Epithelial cell of prostate (primary cell): Measurements from ENCODE around the gene RHBG.

Experiments
- DNase-seq: peaks from one replicate; pipeline ENCODE4 v3.0.0-alpha.2; 2011; ENCODE audit warnings: low read depth, low spot score
- H3K27ac ChIP-seq: fragments of 450-650 bp; 2 replicates; pipeline ENCODE4 v1.5.1; 2017; ENCODE audit warnings: mild to moderate bottlenecking

Gene RHBG

GRCh38 chr1:156384658-156385057 is 15.6 kb downstream of the RHBG start:
- no peak overlapping the region for H3K27ac ChIP-seq
- DNase-seq = no peak

GRCh38 chr1:156385534-156386031 is 16.6 kb downstream of the RHBG start:
- H3K27ac ChIP-seq = no peak overlapping the region
- DNase-seq = no peak

GRCh38 chr1:156386134-156386901 is 17.3 kb downstream of the RHBG start:
- no peak for DNase-seq
- no peak overlapping the region for H3K27ac ChIP-seq

GRCh38 chr1:156386949-156387869 is 18.2 kb downstream of the RHBG start:
- no peak overlapping the region for H3K27ac ChIP-seq
- DNase-seq = no peak

GRCh38 chr1:156387870-156388173 is 18.8 kb downstream of the RHBG start:
- DNase-seq = no peak
- no peak overlapping the region for H3K27ac ChIP-seq

- DNase-seq = no peak
- no peak overlapping the region for H3K27ac ChIP-seq
Observed at GRCh38 chr1:156388174-156389137, 19.4 kb downstream of the RHBG start.

- no peak for DNase-seq
Observed at GRCh38 chr1:156389311-156389710, 20.3 kb downstream of the RHBG start.

GRCh38 chr1:156390469-156391365 is 21.7 kb downstream of the RHBG start:
- H3K27ac ChIP-seq = no peak overlapping the region
- DNase-seq = no peak

More at GRCh38 chr1:156389311-156389710, 20.3 kb downstream of the RHBG start:
- H3K27ac ChIP-seq = no peak overlapping the region

GRCh38 chr1:156391366-156391677 is 22.3 kb downstream of the RHBG start:
- H3K27ac ChIP-seq = no peak overlapping the region
- no peak for DNase-seq

GRCh38 chr1:156391701-156392100 is 22.7 kb downstream of the RHBG start:
- no peak for DNase-seq
- no peak overlapping the region for H3K27ac ChIP-seq

GRCh38 chr1:156392452-156392853 is 23.4 kb downstream of the RHBG start:
- DNase-seq = no peak
- no peak overlapping the region for H3K27ac ChIP-seq

- DNase-seq = no peak
- H3K27ac ChIP-seq = no peak overlapping the region
Observed at GRCh38 chr1:156393095-156393494, 24.1 kb downstream of the RHBG start.

GRCh38 chr1:156394082-156394481 is 25.1 kb downstream of the RHBG start:
- no peak for DNase-seq
- H3K27ac ChIP-seq = no peak overlapping the region

- no peak for DNase-seq
- H3K27ac ChIP-seq = no peak overlapping the region
Observed at GRCh38 chr1:156394835-156395461, 25.9 kb downstream of the RHBG start.

GRCh38 chr1:156399355-156400125 is 30.5 kb downstream of the RHBG start:
- no peak overlapping the region for H3K27ac ChIP-seq
- no peak for DNase-seq

GRCh38 chr1:156400191-156400935 is 31.4 kb downstream of the RHBG start:
- no peak for DNase-seq
- H3K27ac ChIP-seq = no peak overlapping the region

- no peak overlapping the region for H3K27ac ChIP-seq
- no peak for DNase-seq
Observed at GRCh38 chr1:156401041-156401574, 32.1 kb downstream of the RHBG start.
